ENCODE results near the gene ZNF530.

- TF ChIP-seq CTCF (IDR thresholded peaks at IDR 0.05) (no peak), POLR2A (IDR thresholded peaks at IDR 0.05) (no peak)
These were observed 51.9 kb downstream of the ZNF530 start for GRCh38 chr19:57651654-57651996.
